Measurements from ENCODE around the gene FCRLA.
"Not testable (repeated sequence)": the region's sequence is repeated elsewhere in the genome, so short reads cannot be mapped to it uniquely, and the experiment has no call there.

Gene FCRLA

DNA sequence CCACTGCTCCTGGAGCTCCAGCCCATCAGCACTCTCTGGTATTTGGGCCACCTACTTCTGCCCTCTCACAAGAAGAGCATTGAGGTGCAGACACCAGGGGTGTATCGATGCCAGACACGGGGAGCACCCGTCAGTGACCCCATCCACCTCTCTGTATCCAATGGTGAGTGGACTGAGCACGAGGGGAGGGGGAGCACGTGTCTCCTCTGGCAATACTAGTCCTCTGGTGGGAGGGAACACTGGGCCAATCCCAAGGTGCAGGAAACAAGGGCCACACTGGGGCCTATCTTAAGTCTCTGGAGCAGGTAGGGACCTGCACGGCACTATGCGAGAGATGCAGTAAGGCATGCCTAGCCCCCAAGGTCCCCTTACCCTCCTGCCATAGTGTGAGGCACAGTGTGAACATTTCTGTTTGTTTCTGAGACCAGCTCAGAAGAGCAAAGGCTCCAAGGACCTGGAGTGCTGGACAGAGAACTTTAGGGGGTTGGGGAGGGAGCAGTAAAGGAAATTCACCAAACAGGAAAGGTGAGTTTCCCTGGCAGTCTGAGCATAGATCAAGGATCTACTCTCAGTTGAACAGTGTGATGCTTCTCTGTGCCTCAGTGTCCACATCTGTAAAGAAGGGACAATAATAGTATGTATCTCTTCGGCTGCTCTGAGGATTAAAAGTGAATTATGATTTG is 16.6 kb downstream of the FCRLA start:
- Histone ChIP-seq H3K4me3 (ENCODE audit: low read depth, low read length) (no peak overlapping the region), H3K9me3 (ENCODE audit: control insufficient read depth, insufficient read depth, low read depth, low read length) (no peaks in the 10 kb centered on the region), H3K4me1 (ENCODE audit: control insufficient read depth, insufficient read depth, low read length) (no peaks in the 10 kb centered on the region; the same call in 1 of the 2 replicates), H3K36me3 (ENCODE audit: control insufficient read depth in 2 of 2, insufficient read depth in 1 of 2, low read length in 2 of 2) (no peaks in the 10 kb centered on the region), H3K27ac (ENCODE audit: extremely low read depth, low read depth, low read length) (no peak overlapping the region)
- POLR2A ChIA-PET, result no interaction called here
- TF ChIP-seq, protein P1, sequence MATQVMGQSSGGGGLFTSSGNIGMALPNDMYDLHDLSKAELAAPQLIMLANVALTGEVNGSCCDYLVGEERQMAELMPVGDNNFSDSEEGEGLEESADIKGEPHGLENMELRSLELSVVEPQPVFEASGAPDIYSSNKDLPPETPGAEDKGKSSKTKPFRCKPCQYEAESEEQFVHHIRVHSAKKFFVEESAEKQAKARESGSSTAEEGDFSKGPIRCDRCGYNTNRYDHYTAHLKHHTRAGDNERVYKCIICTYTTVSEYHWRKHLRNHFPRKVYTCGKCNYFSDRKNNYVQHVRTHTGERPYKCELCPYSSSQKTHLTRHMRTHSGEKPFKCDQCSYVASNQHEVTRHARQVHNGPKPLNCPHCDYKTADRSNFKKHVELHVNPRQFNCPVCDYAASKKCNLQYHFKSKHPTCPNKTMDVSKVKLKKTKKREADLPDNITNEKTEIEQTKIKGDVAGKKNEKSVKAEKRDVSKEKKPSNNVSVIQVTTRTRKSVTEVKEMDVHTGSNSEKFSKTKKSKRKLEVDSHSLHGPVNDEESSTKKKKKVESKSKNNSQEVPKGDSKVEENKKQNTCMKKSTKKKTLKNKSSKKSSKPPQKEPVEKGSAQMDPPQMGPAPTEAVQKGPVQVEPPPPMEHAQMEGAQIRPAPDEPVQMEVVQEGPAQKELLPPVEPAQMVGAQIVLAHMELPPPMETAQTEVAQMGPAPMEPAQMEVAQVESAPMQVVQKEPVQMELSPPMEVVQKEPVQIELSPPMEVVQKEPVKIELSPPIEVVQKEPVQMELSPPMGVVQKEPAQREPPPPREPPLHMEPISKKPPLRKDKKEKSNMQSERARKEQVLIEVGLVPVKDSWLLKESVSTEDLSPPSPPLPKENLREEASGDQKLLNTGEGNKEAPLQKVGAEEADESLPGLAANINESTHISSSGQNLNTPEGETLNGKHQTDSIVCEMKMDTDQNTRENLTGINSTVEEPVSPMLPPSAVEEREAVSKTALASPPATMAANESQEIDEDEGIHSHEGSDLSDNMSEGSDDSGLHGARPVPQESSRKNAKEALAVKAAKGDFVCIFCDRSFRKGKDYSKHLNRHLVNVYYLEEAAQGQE (tag by site-specific recombination; IDR thresholded peaks at IDR 0.05), result peak; percentile 85
- TF ChIP-seq PATZ1 (tag by site-specific recombination; IDR thresholded peaks at IDR 0.05), result no peak
- TF ChIP-seq ZNF529 (tag by site-specific recombination; IDR thresholded peaks at IDR 0.05; ENCODE audit: insufficient replicate concordance), result no peak
- CTCF ChIA-PET, result interaction anchor here (1.9 kb wide), 1 partner anchor 17 kb away, joined by 8 read pairs; no protein-coding TSS in a partner anchor

DNA sequence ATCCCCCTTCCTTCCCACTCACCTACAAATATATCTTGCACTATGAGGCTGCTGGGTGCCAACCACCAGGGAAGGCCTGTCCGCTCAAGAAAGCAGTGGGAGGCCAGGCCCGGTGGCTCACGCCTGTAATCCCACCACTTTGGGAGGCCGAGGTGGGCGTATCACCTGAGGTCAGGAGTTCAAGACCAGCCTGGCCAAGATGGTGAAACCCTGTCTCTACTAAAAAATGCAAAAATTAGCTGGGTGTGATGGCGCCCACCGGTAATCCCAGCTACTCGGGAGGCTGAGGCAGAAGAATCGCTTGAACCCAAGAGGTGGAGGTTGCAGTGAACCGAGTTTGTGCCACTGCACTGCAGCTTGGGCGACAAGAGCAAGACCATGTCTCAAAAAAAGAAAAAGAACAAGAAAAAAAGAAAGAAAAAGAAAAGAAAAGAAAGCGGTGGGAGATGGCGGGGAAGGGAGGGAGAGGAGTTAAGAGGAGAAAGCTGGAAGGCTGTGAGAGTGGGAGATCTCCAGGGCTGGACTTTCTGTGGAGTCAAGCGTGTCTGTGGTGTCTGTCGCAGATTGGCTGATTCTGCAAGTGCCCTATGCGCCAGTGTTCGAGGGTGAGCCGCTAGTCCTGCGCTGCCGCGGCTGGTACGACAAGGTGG is 18.4 kb downstream of the FCRLA start:
- H3K4me3 ChIP-seq (ENCODE audit: low read depth, low read length), result peak overlapping the region; percentile 62
- CTCF ChIA-PET, result interaction anchor here (0.8 to 1.6 kb wide), 5 partner anchors 13 to 631 kb away, joined by 3 to 5 read pairs (median 4); partner anchors contain the start of gene FCRLA
- not testable (repeated sequence) for H3K4me1 ChIP-seq (ENCODE audit: control insufficient read depth, insufficient read depth, low read length); H3K9me3 ChIP-seq (ENCODE audit: control insufficient read depth, insufficient read depth, low read depth, low read length); H3K27ac ChIP-seq (ENCODE audit: extremely low read depth, low read depth, low read length); H3K36me3 ChIP-seq (ENCODE audit: control insufficient read depth in 2 of 2, insufficient read depth in 1 of 2, low read length in 2 of 2)
- POLR2A ChIA-PET, result interaction anchor here (0.9 to 2.6 kb wide), 3 partner anchors 12 to 24 kb away, joined by 4 to 19 read pairs (median 9); partner anchors contain the start of gene DUSP12
- TF ChIP-seq ZBTB21 (tag by site-specific recombination; IDR thresholded peaks at IDR 0.05) (0 out of 2 replicates have a peak, but pooled peaks have one; percentile 8), PRDM1 (tag by site-specific recombination; IDR thresholded peaks at IDR 0.05) (peak; percentile 93), EGR2 (tag by site-specific recombination; IDR thresholded peaks at IDR 0.05; ENCODE audit: low read depth) (peak; percentile 77), ZFHX2 (tag by site-specific recombination; conservative IDR thresholded peaks at IDR 0.05) (peak; percentile 83)

- CTCF ChIA-PET, result interaction anchor here (0.6 to 1.7 kb wide), 8 partner anchors 9 to 1127 kb away, joined by 3 to 5 read pairs (median 4); partner anchors contain the start of gene FCRLA
- Histone ChIP-seq H3K9me3 (ENCODE audit: control insufficient read depth, insufficient read depth, low read depth, low read length) (no peaks in the 10 kb centered on the region), H3K36me3 (ENCODE audit: control insufficient read depth in 2 of 2, insufficient read depth in 1 of 2, low read length in 2 of 2) (no peaks in the 10 kb centered on the region), H3K4me3 (ENCODE audit: low read depth, low read length) (peak overlapping the region; percentile 62), H3K4me1 (ENCODE audit: control insufficient read depth, insufficient read depth, low read length) (no peaks in the 10 kb centered on the region; the same call in 1 of the 2 replicates), H3K27ac (ENCODE audit: extremely low read depth, low read depth, low read length) (peak overlapping the region; percentile 70; the same call in 1 of the 2 replicates)
- POLR2A ChIA-PET, result interaction anchor here (0.9 to 2.6 kb wide), 7 partner anchors 13 to 186 kb away, joined by 3 to 19 read pairs (median 4); partner anchors contain the start of genes DUSP12 and FCRLA
- TF ChIP-seq, protein P2, sequence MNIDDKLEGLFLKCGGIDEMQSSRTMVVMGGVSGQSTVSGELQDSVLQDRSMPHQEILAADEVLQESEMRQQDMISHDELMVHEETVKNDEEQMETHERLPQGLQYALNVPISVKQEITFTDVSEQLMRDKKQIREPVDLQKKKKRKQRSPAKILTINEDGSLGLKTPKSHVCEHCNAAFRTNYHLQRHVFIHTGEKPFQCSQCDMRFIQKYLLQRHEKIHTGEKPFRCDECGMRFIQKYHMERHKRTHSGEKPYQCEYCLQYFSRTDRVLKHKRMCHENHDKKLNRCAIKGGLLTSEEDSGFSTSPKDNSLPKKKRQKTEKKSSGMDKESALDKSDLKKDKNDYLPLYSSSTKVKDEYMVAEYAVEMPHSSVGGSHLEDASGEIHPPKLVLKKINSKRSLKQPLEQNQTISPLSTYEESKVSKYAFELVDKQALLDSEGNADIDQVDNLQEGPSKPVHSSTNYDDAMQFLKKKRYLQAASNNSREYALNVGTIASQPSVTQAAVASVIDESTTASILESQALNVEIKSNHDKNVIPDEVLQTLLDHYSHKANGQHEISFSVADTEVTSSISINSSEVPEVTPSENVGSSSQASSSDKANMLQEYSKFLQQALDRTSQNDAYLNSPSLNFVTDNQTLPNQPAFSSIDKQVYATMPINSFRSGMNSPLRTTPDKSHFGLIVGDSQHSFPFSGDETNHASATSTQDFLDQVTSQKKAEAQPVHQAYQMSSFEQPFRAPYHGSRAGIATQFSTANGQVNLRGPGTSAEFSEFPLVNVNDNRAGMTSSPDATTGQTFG (tag by site-specific recombination; IDR thresholded peaks at IDR 0.05; ENCODE audit: borderline replicate concordance), result no peak
- peak; percentile 90 for TF ChIP-seq HIC1 (tag by site-specific recombination; IDR thresholded peaks at IDR 0.05)
- TF ChIP-seq GLI2 (tag by site-specific recombination; IDR thresholded peaks at IDR 0.05; ENCODE audit: borderline replicate concordance, low read depth), result no peak
- 0 out of 2 replicates have a peak, but pooled peaks have one; percentile 69 for TF ChIP-seq ZBTB17 (tag by site-specific recombination; IDR thresholded peaks at IDR 0.05)
- no peak for TF ChIP-seq ZNF514 (tag by site-specific recombination; IDR thresholded peaks at IDR 0.05)
- peak; percentile 57; the same call in 1 of the 2 replicates for TF ChIP-seq CTCF (tag by site-specific recombination; IDR thresholded peaks at IDR 0.05)
- no peak for TF ChIP-seq ZBTB7A (tag by site-specific recombination; IDR thresholded peaks at IDR 0.05; ENCODE audit: low read depth)
Observed at GRCh38 chr1:161725908-161726472, 19.0 kb downstream of the FCRLA start.

Data from HEK293 (cell line).